Spinal cord (tissue), 10 donors: Measurements from ENCODE around the gene CP. TPM values are rescaled to one million over a fixed set of nuclear protein-coding genes. Genes with fewer than 3 reads are reported as not detected.

Experiments
- DNase-seq, 6 donors: peaks; one replicate each; pipeline versions ENCODE4 v3.0.0 to v3.0.0-alpha.2; 2013 to 2015; ENCODE audit warnings: low spot score in 6 of 6, low read depth in 4 of 6
- H3K27ac ChIP-seq: one replicate; pipeline ENCODE4 v1.5.1; 2013; ENCODE audit warnings: low read depth, low read length, control low read depth
- H3K27me3 ChIP-seq: one replicate; pipeline ENCODE4 v1.6.1; 2013; ENCODE audit warnings: low read length; ENCODE audit not compliant: control insufficient read depth, insufficient read depth
- H3K36me3 ChIP-seq: one replicate; pipeline ENCODE4 v1.6.1; 2013; ENCODE audit warnings: low read length; ENCODE audit not compliant: control insufficient read depth, insufficient read depth
- H3K4me1 ChIP-seq: one replicate; pipeline ENCODE4 v1.6.1; 2013; ENCODE audit warnings: low read length; ENCODE audit not compliant: control insufficient read depth, insufficient read depth
- H3K4me3 ChIP-seq: one replicate; pipeline ENCODE4 v1.5.1; 2013; ENCODE audit warnings: low read depth, low read length, control low read depth
- H3K9me3 ChIP-seq: one replicate; pipeline ENCODE4 v1.6.1; 2013; ENCODE audit warnings: low read length; ENCODE audit not compliant: control insufficient read depth, insufficient read depth
- WGBS: methylation state at CpG from one replicate; pipeline ENCODE4 v1.1.5; 2013; ENCODE audit warnings: missing lambda C conversion rate; ENCODE audit not compliant: insufficient coverage; 5-methylcytosine and 5-hydroxymethylcytosine counted together
- polyA plus RNA-seq, 2 donors: library from polyadenylated mRNA; unstranded; fragments of 120-200 nt; gene quantifications; one replicate each; pipeline ENCODE4 v1.2.1, GENCODE V29; 2013; ENCODE audit not compliant: insufficient read length in 2 of 2
- total RNA-seq, 2 donors: library from RNA; depleted of rRNA in 1 of 2; stranded (reverse); fragments of 120-200 nt in 1 of 2; fragments of >200 nt in 1 of 2; gene quantifications; one replicate each; pipeline versions ENCODE4 v1.2.3 to v1.2.4, GENCODE V29; 2013 to 2014
- donor health status: healthy.

The CP gene
- total and polyA plus RNA-seq, 4 donors = 0.93 to 48.7 (median 1.5) TPM

DNA sequence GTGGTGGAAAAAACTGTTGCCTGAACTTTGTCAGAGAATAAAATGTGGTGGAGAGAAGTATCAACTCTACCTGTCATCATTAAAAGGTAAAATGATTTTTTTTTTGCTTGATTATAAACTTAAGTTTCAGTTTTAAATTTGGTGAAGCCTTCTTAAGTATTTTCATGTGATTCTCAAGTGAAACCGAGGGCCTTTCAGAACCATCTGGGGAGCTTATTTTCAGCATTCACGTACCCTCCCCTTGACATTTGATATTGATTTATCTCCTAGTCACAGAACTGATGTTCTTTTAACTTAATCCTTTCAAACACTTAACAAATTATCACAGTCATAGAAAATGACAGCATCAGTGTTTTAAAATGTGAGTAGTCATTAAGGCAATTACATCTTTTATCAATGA is 53.7 kb downstream of the CP start:
- H3K9me3 ChIP-seq = no peaks in the 10 kb centered on the region
- no peak overlapping the region for H3K27ac ChIP-seq
- peaks cover 2% of the 10 kb centered on the region for H3K36me3 ChIP-seq
- no peaks in the 10 kb centered on the region for H3K27me3 ChIP-seq
- no peak overlapping the region for H3K4me3 ChIP-seq
- H3K4me1 ChIP-seq = no peaks in the 10 kb centered on the region
- DNase-seq = no peak
- no CpG with 5 or more reads among the region's 2 CpGs for WGBS

DNA sequence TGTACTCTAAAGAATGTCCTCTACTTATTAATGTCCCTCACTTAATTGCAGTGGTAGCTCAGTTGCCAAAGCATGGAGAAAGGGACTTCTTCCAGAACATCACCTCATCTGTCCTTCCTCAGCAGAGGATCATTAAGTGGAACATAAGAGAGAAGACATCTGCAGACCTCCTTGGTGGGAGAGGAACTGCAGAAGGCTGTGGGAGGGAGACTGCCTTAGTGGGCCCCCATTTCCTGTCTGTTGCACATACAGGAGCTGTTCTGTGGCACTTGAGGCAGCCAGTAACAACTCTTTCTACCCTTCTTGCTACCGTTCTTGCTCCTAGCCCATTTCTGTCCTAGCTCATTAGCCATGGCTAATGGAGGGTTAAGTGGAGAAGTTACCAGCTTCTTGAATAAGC is 58.6 kb downstream of the CP start:
- no CpG with 5 or more reads among the region's 1 CpG for WGBS
- peaks cover 9% of the 10 kb centered on the region for H3K36me3 ChIP-seq
- no peak for DNase-seq

DNA sequence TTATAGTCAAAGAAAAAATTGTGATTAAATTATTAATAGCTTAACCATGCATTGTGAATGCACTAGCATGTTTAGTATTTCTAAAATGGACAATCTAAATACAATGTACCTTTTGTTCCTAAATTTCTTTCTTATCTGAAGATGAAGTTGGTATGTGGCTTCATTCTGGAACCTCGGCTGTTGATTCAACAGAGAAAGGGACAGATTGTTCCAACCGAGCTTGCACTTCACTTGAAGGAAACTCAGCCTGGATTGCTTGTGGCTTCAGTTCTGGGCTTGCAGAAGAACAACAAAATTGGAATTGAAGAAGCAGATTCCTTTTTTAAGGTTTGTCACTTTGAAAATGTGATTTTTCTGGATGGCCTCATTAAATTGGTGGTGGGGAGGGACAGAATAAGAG is 59.6 kb downstream of the CP start:
- H3K36me3 ChIP-seq = peaks cover 9% of the 10 kb centered on the region
- DNase-seq = no peak

More for the DNA sequence above, 58.6 kb downstream of the CP start:
- Histone ChIP-seq H3K27ac (no peak overlapping the region), H3K9me3 (no peaks in the 10 kb centered on the region), H3K4me3 (no peak overlapping the region), H3K27me3 (no peaks in the 10 kb centered on the region), H3K4me1 (no peaks in the 10 kb centered on the region)

DNA sequence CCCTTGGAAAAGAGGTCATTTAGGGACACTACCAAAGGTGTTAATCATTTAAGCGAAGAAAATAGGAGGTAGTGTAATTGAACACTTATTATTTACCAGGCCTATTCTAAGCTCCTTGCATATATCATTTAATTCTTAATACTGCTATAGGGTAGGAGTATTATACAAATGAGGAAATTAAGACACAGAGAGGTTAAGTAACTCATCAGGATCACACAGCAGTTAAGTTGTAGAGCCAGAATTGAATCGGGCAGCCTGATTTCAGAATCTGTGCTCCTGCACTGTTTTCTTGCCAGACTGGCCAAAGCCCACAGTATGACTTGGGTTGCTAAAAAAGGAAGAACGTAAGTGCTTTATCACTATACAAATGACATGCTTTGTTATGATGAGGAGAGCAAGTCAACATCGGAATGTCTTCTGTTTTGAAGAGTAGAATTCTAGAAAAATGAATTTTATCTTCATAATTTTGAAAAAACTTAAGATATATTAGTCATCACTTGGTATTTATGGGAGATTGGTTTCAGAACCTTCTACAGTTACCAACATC is 60.8 kb downstream of the CP start:
- H3K27ac ChIP-seq = no peak overlapping the region
- peaks cover 9% of the 10 kb centered on the region for H3K36me3 ChIP-seq
- WGBS = 100% methylated on average over 1 of the region's 4 CpGs
- no peaks in the 10 kb centered on the region for H3K4me1 ChIP-seq
- no peaks in the 10 kb centered on the region for H3K9me3 ChIP-seq
- no peak overlapping the region for H3K4me3 ChIP-seq
- no peak for DNase-seq
- no peaks in the 10 kb centered on the region for H3K27me3 ChIP-seq

More for the DNA sequence above, 59.6 kb downstream of the CP start:
- Histone ChIP-seq H3K4me3 (no peak overlapping the region), H3K27ac (no peak overlapping the region), H3K4me1 (no peaks in the 10 kb centered on the region), H3K27me3 (no peaks in the 10 kb centered on the region), H3K9me3 (no peaks in the 10 kb centered on the region)
- 45% methylated on average over 2 of the region's 2 CpGs for WGBS

DNA sequence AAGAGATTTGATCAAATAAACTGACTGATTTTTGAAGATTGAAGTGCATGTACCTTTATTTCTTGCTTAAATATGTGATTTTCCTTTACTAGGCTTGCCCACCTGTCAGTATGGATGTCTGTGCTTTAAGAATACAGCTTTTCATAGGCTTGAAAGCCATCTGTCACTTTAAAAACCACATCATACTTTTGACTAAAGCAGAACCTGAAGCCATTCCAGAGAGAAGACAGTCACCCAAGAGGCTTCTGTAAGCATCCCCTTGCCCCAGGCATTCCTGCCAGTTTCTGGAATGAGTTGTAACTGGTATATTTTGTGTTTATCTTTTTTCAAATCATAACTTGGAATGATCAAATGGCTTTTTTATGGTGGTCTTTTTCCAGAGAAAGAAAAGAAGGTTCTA is 68.2 kb downstream of the CP start:
- Histone ChIP-seq H3K9me3 (no peaks in the 10 kb centered on the region), H3K4me1 (no peaks in the 10 kb centered on the region)

DNA sequence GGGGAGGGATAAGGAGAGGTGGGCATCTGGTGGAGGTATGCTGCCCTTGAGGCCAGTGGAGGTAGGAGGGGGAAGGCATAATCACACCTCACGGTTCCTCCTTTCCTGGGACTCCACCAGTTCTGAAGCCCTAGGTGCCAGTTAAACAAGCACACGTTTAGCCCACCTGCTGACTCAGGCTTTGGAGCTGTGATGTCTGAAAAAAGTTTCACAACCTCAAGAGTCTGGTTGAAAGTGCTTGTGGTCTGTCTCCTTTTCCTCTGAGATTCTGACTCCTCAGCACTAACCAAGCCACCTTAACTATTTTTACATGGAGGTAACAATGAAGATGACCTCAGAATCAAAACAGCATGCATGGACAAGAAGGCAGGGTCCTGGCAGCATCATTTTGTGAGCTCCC is 69.2 kb downstream of the CP start:
- Histone ChIP-seq H3K4me3 (no peak overlapping the region), H3K4me1 (no peaks in the 10 kb centered on the region), H3K27me3 (no peaks in the 10 kb centered on the region), H3K27ac (no peak overlapping the region), H3K36me3 (peaks cover 8% of the 10 kb centered on the region), H3K9me3 (no peaks in the 10 kb centered on the region)
- 100% methylated on average over 1 of the region's 2 CpGs for WGBS
- DNase-seq = no peak

More for the DNA sequence above, 68.2 kb downstream of the CP start:
- DNase-seq = no peak
- Histone ChIP-seq H3K27me3 (no peaks in the 10 kb centered on the region), H3K36me3 (peaks cover 10% of the 10 kb centered on the region), H3K4me3 (no peak overlapping the region), H3K27ac (no peak overlapping the region)

DNA sequence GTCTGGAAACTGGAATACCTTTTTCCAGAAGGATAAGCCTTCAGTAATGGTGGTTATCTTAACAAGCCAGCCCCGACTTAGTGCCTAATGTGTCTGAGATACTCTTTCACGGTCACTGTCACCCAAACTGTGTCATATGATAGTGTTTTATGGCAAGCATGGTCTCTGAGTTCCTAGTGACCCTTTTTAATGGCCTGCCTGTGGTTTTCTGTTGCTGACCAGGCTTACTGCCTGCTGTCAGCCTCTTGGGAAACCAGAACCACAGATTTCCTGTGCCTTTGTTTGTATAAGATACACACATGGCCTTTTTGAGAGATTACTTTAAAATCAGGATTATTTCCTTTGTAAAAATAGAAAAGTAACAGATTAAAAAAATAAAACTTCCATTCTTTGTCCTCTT is 69.8 kb downstream of the CP start:
- Histone ChIP-seq H3K4me3 (no peak overlapping the region), H3K27me3 (no peaks in the 10 kb centered on the region), H3K4me1 (no peaks in the 10 kb centered on the region), H3K27ac (no peak overlapping the region), H3K9me3 (no peaks in the 10 kb centered on the region), H3K36me3 (peaks cover 8% of the 10 kb centered on the region)
- no peak for DNase-seq
- WGBS = 42% methylated on average over 2 of the region's 2 CpGs

DNA sequence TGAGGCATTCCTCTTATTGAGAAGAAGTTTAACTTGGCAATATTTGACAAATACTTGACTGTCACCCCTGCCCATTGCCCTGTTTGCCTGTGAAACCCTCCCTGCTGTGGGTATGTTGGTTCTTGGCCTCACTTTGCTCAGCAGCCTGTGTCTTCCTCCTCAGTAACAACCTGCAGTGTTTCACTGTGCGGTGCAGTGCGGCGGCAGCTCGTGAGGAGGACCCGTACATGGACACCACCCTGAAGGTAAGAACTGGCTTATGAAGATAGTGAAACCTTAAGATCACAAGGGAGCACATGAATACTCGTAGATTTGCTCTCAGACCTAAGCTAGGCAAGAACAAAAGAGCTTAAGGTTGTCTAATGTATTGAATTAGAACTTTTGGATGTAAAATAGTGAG is 71.2 kb downstream of the CP start:
- peaks cover 8% of the 10 kb centered on the region for H3K36me3 ChIP-seq
- H3K9me3 ChIP-seq = no peaks in the 10 kb centered on the region
- WGBS = 93% methylated on average over 6 of the region's 6 CpGs
- no peak for DNase-seq
- H3K4me3 ChIP-seq = no peak overlapping the region
- H3K27ac ChIP-seq = no peak overlapping the region
- no peaks in the 10 kb centered on the region for H3K4me1 ChIP-seq
- no peaks in the 10 kb centered on the region for H3K27me3 ChIP-seq

DNA sequence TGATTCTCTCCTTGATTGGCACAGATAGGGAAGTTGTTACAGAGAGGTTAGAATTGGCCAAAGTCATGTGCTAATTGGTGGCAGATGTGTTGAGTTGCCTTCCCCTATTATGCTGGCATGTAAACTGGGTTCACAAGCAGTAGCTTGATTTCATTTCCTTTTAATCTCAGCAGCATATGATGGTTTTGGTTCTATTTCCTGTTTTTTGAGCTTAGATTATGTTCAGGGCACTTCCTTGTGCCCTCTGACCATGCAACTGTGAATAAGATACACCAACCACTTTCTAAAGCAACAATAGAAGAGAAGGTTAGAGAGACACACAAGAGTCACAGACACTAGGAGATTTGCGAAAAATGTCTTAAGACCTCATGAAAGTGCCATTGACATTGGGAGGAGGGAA is 75.7 kb downstream of the CP start:
- H3K27ac ChIP-seq = no peak overlapping the region
- no peaks in the 10 kb centered on the region for H3K9me3 ChIP-seq
- DNase-seq = no peak
- WGBS = 100% methylated on average over 1 of the region's 1 CpG
- H3K4me1 ChIP-seq = no peaks in the 10 kb centered on the region
- no peaks in the 10 kb centered on the region for H3K27me3 ChIP-seq
- no peak overlapping the region for H3K4me3 ChIP-seq
- H3K36me3 ChIP-seq = peaks cover 11% of the 10 kb centered on the region

DNA sequence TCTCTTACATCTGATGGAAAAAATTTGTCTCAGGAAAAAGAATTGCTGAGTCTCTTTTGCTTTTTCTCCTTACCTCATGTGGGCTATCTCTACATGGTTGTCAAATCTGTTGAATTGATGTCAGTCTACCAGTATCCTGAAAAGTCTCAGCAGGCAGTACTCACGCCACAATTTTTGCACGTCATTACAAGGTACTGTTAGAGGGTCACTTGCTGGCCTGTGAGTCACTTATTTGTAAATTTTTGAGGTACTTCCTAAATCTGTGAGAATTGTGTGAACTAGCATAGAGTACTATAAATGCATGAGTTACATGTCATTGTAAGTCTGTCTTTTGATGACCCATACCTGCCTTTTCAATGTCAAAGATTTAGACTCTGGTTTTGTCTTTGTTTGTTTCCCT is 76.3 kb downstream of the CP start:
- WGBS = 72% methylated on average over 2 of the region's 2 CpGs
- no peak overlapping the region for H3K27ac ChIP-seq

More for the DNA sequence above, 76.3 kb downstream of the CP start:
- Histone ChIP-seq H3K4me3 (no peak overlapping the region), H3K4me1 (no peaks in the 10 kb centered on the region), H3K36me3 (peaks cover 11% of the 10 kb centered on the region), H3K9me3 (no peaks in the 10 kb centered on the region), H3K27me3 (no peaks in the 10 kb centered on the region)
- no peak for DNase-seq
